ENCODE data around the gene STT3A. TPM values are rescaled to one million over a fixed set of nuclear protein-coding genes. Genes with fewer than 3 reads are reported as not detected.

Gene STT3A
- 100 to 1,000 TPM; 112 to 187 (median 172) TPM for total RNA-seq

DNA sequence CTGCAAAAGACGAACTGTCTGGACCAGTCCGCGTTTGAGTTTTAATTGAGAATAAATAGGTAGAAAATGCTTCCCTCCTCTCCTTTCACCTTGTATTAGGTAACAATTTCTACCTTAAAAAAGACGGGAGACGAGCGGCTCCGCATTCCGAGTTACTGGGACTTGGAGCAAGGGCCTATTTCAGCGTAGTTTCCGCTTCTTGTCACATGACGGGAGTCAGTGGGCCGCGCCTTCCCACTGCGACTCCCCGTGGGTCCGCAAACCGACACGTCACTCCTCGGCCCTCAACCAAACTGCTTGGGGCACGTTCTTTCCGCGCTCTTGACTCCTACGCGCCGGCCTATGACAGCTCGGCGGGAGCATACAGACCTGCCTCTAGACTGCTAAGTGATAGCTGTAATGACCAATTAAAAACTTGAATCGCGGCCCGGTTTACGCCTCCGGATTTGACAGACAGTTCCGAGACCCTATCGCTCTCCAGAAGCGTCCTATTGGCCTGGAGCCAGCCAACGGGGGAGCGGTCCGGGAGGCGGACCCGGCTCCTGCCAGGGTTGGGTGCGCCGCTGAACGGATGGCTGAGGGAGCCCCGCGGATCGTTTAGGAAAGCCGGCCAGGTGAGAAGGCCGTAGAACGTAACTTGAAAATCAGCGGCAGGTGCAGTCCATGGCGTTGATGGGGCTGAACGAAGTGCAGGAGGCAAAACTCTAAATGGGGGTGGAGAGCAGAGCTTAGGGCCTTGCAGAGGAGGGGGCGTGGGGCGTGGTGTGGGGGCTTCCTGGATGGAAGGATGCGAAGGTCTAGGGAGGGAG, at the start of gene STT3A:
Gene STT3A (plus strand): TSS at position 548 of the 809 bp plus-strand sequence. CDS start 3,064 bp downstream, outside the sequence.
- TF ChIP-seq, protein P1, sequence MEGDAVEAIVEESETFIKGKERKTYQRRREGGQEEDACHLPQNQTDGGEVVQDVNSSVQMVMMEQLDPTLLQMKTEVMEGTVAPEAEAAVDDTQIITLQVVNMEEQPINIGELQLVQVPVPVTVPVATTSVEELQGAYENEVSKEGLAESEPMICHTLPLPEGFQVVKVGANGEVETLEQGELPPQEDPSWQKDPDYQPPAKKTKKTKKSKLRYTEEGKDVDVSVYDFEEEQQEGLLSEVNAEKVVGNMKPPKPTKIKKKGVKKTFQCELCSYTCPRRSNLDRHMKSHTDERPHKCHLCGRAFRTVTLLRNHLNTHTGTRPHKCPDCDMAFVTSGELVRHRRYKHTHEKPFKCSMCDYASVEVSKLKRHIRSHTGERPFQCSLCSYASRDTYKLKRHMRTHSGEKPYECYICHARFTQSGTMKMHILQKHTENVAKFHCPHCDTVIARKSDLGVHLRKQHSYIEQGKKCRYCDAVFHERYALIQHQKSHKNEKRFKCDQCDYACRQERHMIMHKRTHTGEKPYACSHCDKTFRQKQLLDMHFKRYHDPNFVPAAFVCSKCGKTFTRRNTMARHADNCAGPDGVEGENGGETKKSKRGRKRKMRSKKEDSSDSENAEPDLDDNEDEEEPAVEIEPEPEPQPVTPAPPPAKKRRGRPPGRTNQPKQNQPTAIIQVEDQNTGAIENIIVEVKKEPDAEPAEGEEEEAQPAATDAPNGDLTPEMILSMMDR (IDR thresholded peaks at IDR 0.05) = no peak
- peak in 1 of 2 donors; percentile 94 for TF ChIP-seq POLR2A (IDR thresholded peaks at IDR 0.05)
- Histone ChIP-seq H3K27me3 (no peaks in the 10 kb centered on the region), H3K27ac (peak within 1 kb of the TSS; percentile 83 to 95 (median 92)), H3K4me1 (peaks cover 11 to 18% of the 10 kb centered on the region in 2 donors), H3K4me3 (replicated peaks in 1 of 3) (peak within 1 kb of the TSS; percentile 38 to 95 (median 79)), H3K9me3 (no peaks in the 10 kb centered on the region), H3K36me3 (peaks cover 3 to 7% of the 10 kb centered on the region in 2 donors)
- peak; percentile 99 to 100 for DNase-seq
- 0% methylated on average over 36 to 53 of the region's 55 CpGs for WGBS, 2 donors
- intact Hi-C loops (cut with DNase I) = no loop called here

- Histone ChIP-seq H3K4me1 (no peaks in the 10 kb centered on the region), H3K27ac (no peak overlapping the region), H3K9me3 (no peaks in the 10 kb centered on the region), H3K4me3 (replicated peaks in 1 of 3) (no peak overlapping the region), H3K27me3 (no peaks in the 10 kb centered on the region), H3K36me3 (no peaks in the 10 kb centered on the region)
- WGBS, 2 donors = 86 to 92% methylated on average over 1 of the region's 1 CpG
- no peak for DNase-seq
- intact Hi-C loops (cut with DNase I) = no loop called here
- TF ChIP-seq, protein P1 (IDR thresholded peaks at IDR 0.05) = no peak
- no peak for TF ChIP-seq POLR2A (IDR thresholded peaks at IDR 0.05)
Measured at GRCh38 chr11:125550780-125551179, 41.9 kb upstream of the STT3A start.

GRCh38 chr11:125551835-125552342, 40.8 kb upstream of the STT3A start:
- H3K36me3 ChIP-seq = no peaks in the 10 kb centered on the region
- TF ChIP-seq, protein P1 (IDR thresholded peaks at IDR 0.05) = no peak
- no peak for TF ChIP-seq POLR2A (IDR thresholded peaks at IDR 0.05)
- no peak overlapping the region for H3K4me3 ChIP-seq (replicated peaks in 1 of 3)
- DNase-seq = no peak
- H3K27ac ChIP-seq = no peak overlapping the region
- WGBS, 2 donors = 63 to 70% methylated on average over 1 of the region's 1 CpG
- H3K4me1 ChIP-seq = no peaks in the 10 kb centered on the region
- H3K27me3 ChIP-seq = no peaks in the 10 kb centered on the region
- H3K9me3 ChIP-seq = no peaks in the 10 kb centered on the region
- intact Hi-C loops (cut with DNase I) = no loop called here

GRCh38 chr11:125552927-125553326, 39.7 kb upstream of the STT3A start:
- Histone ChIP-seq H3K4me3 (replicated peaks in 1 of 3) (no peak overlapping the region), H3K36me3 (no peaks in the 10 kb centered on the region), H3K27ac (no peak overlapping the region), H3K27me3 (no peaks in the 10 kb centered on the region), H3K9me3 (no peaks in the 10 kb centered on the region), H3K4me1 (no peaks in the 10 kb centered on the region)
- intact Hi-C loops (cut with DNase I) = no loop called here
- WGBS, 2 donors = 94 to 97% methylated on average over 2 of the region's 2 CpGs
- TF ChIP-seq, protein P1 (IDR thresholded peaks at IDR 0.05) = no peak
- no peak for TF ChIP-seq POLR2A (IDR thresholded peaks at IDR 0.05)
- no peak for DNase-seq

GRCh38 chr11:125553357-125553756, 39.3 kb upstream of the STT3A start:
- no peaks in the 10 kb centered on the region for H3K9me3 ChIP-seq
- TF ChIP-seq, protein P1 (IDR thresholded peaks at IDR 0.05) = no peak
- no peak for TF ChIP-seq POLR2A (IDR thresholded peaks at IDR 0.05)
- no peaks in the 10 kb centered on the region for H3K27me3 ChIP-seq
- intact Hi-C loops (cut with DNase I) = no loop called here
- H3K4me3 ChIP-seq (replicated peaks in 1 of 3) = no peak overlapping the region
- no peaks in the 10 kb centered on the region for H3K36me3 ChIP-seq
- H3K27ac ChIP-seq = no peak overlapping the region
- DNase-seq = no peak
- 95 to 100% methylated on average over 1 of the region's 1 CpG for WGBS, 2 donors
- no peaks in the 10 kb centered on the region for H3K4me1 ChIP-seq

Measured in thyroid gland (tissue), 4 donors.